Measurements from ENCODE around the gene ELAC1.
"Not testable (repeated sequence)": the region's sequence is repeated elsewhere in the genome, so short reads cannot be mapped to it uniquely, and the experiment has no call there.

ELAC1 gene

DNA sequence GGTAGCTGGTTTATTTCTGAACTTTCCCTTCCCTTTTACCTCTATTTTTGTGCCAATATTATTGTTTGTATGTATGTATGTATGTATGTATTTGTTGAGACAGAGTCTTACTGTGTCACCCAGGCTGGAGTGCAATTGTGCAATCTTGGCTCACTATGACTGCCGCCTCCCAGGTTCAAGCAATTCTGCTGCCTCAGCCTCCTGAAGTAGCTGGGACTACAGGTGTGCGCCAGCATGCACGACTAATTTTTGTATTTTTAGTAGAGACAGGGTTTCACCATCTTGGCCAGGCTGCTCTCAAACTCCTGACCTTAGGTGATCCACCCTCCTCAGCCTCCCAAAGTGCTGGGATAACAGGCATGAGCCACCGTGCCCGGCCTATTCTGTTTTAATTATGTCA lies 4.6 kb downstream of the ELAC1 start:
- not testable (repeated sequence) for DNase-seq (ENCODE audit: low read depth in 2 of 2)

DNA sequence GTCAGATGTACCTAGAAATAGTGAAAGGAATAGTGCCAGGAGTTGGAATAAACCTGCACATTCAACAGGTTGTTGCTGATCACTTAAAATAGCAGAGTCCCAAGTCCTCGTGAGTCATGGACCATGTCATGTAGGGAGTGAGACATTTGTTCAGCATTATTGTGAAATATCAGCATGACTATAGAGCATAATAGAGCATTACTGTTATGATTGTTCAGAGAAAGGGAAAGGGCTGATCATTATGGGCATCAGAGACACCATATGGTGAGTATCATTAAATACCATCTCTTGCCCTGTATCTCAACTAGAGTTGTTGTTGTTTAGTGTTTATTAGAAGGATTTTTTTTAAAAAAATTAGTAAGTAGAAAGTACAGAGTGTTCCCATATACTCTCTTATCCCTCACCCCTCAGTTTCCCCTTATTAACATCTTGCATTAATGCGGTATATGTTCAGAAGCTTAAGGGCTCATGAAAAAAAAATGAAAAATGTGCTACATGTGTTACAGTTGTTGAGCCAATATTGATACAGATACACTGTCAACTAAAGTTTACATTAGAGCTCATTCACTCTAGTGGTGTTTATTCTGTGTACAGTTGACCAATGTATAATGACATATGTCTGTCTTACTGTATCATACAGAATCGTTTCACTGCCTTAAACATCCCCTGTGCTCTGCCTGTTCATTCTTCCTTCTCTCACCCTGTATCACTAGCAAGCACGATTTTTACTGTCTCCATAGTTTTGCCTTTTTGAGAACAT lies 5.7 kb downstream of the ELAC1 start:
- DNase-seq (ENCODE audit: low read depth in 2 of 2) = no peak

DNA sequence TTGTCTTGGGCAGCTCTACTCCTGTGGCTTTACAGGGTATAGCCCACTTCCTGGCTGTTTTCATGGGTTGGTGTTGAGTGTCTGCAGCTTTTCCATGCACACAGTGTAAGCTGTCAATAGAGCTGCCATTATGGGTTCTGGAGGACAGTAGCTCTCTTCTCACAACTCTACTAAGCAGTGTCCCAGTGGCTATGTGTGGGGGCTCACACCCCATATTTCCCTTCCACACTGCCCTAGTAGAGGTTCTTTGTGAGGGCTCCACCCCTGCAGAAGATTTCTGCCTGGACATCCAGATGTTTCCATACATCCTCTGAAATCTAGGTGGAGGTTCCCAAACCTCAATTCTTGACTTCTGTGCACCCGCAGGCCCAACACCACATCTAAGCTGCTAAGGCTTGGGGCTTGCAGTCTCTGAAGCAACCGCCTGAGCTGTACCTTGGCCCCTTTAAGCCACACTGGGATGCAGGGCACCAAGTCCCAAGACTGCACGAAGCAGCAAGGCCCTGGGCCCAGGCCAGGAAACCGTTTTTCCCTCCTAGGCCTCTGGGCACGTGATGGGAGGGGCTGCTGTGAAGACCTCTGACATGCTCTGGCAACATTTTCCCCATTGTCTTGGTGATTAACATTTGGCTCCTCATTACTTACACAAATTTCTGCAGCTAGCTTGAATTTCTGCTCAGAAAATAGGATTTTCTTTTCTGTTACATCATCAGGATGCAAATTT lies 9.4 kb downstream of the ELAC1 start:
- DNase-seq (ENCODE audit: low read depth in 2 of 2) = no peak

DNA sequence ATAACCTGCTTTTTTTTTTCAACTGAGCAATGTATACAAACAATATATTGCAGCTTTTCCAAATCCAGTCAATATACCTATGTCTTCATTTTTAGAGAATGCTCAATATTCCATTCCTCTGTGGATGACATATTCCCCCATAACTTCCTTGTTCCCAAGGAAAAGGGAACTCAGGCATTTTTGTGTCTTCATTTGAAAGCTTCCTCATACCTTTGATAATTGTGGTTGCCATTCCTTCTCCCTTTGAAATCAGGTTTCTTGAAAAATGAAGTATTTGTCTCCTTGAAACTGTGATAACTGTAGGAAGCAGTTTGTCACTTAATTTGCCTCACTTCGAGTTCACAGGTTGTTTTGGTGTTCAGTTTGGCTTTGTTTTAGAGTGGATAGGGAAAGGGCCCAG lies 13.5 kb downstream of the ELAC1 start:
- DNase-seq (ENCODE audit: low read depth in 2 of 2) = no peak

DNA sequence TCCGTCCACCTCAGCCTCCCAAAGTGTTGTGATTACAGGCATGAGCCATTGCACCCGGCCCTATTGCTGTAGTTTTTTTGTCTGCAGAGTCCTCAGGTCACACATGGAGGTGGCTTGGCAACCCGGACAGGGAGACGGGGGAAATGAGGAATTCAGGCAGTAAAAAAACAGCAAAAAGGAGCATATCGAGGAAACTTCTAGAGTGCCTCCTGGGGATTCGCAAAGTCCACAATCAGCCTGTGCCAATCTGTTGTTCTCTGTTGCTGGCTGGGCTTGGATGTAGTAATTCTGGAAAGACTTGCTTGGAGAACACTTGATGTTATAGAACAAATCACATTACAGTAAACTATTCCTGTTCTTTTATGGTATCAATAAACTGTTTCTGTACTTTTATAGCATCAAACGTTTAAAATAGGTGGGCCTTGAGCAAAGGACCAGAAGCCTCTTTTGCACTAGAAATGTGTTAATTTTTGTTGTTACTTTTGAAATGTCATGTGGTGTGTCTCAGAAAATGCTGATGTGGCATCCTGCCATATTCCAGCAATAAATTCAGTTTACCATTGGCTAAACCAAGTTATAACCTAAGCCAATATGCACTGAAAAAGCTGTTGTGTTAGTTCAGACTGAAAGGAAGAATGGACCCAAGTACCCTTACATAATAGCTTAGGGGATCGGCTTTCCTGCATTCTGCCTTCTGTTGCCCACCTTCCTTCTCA lies 14.4 kb downstream of the ELAC1 start:
- DNase-seq (ENCODE audit: low read depth in 2 of 2) = no peak

DNA sequence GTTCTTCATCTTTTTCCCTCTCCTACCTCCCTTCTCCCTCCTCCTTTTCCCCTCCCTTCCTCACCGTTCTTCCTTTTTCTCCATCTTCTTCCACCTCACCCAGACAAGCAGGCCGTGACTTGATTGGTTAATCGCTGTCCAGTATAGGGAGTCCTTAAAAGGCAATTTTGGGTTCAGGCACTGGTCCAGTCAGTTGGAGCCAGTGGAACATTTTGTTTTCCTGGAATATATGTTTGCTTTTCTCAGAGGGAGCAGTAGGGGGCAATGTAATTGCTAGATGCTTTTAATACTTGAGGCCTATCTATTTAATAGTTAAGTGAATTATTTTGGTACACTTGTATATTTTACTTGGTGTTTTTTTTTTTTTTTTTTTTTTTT lies 15.0 kb downstream of the ELAC1 start:
- DNase-seq (ENCODE audit: low read depth in 2 of 2) = no peak

DNA sequence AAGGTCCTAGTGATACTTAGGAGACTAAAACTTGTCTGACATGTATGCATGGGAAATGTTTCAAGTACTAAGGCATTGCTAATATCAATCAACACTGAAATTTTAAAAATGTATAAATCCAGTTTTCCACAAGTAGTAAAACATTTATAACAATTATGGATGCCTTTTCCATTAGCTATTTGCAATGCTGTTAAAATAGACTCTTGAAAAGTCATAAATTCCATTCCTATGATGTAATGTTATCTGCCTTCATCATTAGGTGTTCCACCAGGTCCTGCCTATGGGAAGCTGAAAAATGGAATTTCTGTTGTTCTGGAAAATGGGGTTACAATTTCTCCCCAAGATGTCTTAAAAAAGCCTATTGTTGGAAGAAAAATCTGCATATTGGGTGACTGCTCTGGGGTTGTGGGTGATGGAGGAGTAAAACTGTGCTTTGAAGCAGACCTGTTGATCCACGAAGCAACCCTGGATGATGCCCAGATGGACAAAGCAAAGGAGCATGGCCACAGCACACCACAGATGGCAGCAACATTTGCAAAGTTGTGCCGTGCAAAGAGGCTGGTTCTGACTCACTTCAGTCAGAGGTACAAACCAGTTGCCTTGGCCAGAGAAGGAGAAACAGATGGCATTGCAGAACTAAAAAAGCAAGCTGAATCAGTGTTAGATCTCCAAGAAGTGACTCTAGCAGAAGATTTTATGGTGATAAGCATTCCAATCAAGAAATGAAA lies 18.7 kb downstream of the ELAC1 start:
- no peak for DNase-seq (ENCODE audit: low read depth in 2 of 2)

DNA sequence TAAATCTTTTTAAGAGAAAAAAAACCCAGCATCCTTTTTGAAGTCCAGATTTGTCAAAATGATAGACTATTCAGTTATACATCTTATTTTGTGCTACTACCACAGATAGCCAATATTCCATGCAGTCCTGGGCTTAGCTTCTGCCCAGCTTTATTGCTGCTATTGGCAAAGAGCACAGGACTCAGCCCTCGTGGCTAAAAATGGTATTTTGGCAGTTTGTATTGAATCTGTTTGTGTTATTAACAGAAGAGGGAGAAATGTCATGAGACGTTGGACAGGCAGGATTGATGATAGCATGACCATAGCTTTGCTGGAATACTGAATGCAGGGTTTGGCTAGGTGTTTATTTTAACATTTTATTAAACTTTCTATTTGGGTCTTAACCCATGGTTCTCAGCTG lies 19.4 kb downstream of the ELAC1 start:
- no peak for DNase-seq (ENCODE audit: low read depth in 2 of 2)

DNA sequence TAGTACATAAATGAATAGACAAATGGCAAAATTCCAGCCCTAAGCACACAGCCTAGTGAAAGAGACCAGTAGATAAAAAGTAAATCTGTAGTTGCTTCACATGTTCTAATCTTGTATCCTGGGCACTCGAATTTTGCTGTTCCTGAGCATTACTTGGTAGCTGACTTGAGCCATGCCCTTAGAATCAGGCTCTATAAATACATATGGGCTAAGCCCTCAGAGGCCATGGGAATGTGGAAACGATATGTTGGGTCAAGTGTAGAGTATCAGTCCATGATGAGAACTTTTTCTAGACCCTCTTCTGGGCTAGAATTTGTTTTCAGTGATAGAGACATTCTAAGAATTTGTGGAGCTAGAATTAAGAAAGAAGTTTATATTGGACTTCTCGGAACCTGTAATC lies 21.9 kb downstream of the ELAC1 start:
- no peak for DNase-seq (ENCODE audit: low read depth in 2 of 2)

DNA sequence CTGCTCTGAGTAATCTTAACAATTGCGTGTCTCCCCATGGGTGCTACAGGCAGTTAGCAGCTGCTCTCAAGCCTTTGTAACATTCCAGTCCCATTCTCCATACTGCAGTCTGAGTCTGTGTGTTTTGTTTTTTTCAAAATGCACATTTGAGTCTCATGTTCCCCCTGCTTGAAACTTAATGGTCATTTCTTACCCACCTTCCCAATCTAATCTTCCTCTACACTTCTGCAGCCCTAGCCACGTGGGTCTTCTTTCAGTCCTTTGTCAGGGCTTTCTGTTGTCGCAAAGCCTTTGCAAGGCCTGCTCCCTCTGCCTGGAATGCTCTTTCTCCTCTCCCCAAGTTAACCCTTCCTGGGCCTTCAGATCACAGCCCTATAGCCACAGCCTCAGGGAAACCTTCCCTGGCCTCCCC lies 24.5 kb downstream of the ELAC1 start:
- no peak for DNase-seq (ENCODE audit: low read depth in 2 of 2)

DNA sequence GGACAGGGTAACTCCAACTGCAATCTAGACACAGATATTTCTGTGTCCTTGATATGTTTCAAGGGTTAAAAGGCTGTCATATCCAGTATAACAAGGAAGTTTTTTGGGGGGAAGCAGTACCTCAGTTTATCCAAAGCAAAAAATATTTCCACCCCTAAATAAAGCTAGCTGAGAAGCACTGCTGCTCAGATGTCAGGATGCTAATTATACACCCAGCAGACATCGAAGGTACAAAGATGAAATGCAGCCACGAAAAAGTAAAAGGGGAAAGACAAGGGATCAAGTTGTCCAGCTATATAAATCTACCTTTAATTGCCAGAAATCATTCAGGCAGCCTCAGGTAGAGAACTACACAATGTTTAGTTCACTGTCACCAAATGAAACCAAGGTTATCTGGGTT lies 26.2 kb downstream of the ELAC1 start:
- no peak for DNase-seq (ENCODE audit: low read depth in 2 of 2)

DNA sequence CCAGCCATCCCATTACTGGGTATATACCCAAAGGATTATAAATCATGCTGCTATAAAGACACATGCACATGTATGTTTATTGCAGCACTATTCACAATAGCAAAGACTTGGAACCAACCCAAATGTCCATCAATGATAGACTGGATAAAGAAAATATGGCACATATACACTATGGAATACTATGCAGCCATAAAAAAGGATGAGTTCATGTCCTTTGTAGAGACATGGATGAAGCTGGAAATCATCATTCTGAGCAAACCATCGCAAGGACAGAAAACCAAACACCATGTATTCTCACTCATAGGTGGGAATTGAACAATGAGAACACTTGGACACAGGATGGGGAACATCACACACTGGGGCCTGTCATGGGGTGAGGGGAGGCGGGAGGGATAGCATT lies 35.3 kb downstream of the ELAC1 start:
- not testable (repeated sequence) for DNase-seq (ENCODE audit: low read depth in 2 of 2)

DNA sequence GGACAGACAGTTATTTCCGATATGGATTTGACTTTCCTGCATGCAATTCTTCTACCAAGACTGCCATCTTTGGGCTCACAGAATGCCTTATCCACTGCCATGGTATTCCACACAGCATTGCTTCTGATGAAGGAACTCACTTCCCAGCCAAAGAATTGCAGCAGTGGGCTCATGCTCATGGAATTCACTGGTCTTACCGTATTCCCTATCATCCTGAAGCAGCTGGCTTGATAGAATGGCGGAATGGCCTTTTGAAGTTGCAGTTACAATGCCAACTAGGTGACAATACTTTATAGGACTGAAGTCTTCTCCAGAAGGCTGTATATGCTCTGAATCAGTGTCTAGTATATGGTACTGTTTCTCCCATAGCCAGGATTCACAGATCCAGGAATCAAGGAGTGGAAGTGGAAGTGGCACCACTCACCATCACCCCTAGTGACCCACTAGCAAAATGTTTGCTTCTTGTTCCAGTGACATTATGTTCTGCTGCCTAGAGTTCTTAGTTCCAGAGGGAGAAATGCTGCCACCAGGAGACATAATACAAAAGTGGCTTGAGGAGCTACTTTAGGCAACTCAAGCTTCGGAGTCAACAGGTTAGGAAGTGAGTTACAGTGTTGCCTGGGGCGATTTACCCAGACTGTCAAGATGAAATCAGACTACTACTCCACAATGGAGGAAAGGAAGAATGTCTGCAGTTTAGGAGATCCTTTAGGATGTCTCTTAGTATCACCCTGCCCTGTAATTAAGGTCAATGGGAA lies 38.4 kb downstream of the ELAC1 start:
- DNase-seq (ENCODE audit: low read depth in 2 of 2) = no peak

DNA sequence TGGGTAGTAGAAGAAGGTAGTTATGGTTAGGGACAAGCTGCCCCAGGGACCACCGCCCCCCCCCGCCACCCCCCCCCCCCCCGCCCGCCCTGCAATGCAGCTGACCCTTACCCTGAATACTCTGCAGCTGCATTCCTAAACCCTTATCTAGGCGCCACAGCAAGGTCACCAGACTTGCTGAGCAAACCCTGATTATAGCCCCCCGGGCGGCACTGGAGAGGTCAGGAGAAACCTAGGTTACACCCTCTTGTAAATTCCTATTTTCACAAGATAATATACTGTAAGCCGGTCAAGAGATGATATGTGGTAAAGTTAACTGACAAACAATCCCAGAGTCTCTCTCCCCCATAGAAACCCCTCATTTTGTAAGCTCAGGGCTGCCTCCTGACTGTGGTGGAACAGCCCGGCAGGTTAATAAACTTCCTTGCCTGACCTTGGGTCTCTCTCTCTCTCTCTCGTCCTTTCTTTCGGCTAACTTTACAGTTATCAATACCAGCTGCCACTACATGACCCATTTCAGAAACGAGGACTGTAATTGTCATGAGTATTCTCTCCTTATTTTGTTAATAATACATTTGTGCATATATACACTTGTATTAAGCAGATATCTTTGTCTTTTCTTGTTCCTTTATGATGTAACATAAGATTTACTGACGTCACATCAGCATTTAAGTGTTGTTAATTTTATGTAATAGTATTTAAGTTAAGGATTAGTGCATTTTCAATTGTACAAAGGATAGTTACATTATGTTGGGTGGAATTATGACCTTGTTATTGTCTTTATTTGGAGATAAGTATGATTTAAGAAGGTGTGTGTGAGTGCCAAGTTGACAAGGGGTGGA lies 39.3 kb downstream of the ELAC1 start:
- DNase-seq (ENCODE audit: low read depth in 2 of 2) = no peak

DNA sequence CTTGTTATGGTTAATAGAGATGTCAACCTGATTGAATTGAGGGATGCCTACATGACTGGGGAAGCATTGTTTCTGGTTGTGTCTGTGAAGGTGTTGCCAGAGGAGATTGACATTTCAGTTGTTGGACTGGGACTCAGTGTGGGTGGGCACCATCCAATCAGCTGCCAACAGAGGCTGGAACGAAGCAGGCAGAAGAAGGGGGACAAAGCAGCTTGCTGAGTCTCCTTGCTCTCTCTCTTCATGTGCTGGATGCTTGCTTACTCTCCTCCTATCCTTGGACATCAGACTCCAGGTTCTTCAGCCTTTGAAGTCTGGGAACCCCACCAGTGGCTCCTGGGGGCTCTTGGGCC lies 39.9 kb downstream of the ELAC1 start:
- DNase-seq (ENCODE audit: low read depth in 2 of 2) = no peak

DNA sequence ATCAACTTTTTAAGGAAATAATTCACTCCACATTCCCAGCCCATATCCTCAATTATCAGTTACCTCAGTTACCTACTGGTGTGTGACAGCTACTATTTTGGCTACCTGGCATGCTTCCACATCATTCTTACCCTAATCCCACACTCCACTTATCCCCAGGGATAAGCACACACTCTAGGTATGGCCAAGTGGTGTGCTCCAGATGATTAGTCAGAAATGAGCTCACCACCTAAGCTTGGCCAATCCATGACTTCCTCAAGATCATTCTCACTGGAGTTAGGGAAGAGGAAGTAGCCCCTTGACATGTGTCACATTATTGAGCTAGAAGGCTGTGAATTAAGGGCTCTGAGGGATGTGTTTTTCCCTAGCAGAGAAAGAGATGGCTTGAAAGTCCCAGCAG lies 41.2 kb downstream of the ELAC1 start:
- no peak for DNase-seq (ENCODE audit: low read depth in 2 of 2)

DNA sequence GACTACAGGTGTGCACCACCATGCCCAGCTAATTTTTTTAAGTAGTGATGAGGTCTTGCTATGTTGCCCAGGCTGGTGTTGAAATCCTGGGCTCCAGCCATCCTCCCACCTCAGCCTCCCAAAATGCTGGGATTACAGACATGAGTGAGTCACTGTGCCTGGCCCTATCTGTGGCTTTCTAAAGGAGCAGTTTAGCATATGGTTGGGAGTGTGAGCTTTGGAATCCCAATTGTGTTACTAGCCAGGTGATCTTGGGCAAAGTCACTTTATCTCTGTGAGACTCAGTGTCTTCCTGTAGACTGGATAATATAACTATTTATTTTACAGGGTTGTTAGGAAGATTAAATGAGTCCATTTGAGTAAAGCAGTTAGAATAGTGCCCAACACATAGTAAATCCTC lies 42.4 kb downstream of the ELAC1 start:
- no peak for DNase-seq (ENCODE audit: low read depth in 2 of 2)

DNA sequence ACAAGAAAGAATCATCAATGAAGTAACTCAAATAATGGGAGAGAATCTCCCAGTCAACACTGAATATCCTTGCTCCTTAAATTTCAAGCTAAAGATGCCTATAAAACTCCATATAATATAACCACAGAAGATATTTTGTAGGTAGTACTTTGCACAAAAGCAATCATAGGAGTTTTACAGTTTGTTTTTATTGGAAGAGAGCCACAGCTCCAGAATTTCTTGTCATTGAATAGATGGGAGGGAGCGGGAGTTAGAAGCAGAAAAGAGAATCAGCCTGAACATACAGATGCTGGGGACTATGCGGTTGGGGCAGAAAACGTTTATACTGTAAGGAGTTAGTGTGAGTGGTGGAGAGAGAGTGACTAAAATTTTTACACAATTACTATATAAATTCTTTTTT lies 43.9 kb downstream of the ELAC1 start:
- no peak for DNase-seq (ENCODE audit: low read depth in 2 of 2)

DNA sequence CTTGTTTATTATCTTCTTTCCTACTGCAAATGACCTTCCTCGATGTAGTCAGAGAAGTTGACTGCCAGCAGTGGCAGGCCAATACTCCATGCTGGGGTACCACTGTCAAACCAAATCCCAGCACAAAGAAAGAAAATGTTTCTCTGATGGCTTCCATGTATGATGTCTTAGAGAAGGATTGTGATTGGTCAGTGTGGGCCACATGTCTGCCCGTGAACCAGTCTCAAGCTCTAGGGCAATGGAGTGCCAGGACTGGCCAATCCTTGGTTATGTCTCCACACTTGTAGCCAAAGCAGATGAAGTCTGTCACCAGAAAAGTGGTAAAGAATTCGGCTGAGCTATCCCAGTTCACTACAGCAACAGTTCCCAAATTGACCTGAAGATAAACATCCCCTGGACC lies 44.6 kb downstream of the ELAC1 start:
- no peak for DNase-seq (ENCODE audit: low read depth in 2 of 2)

DNA sequence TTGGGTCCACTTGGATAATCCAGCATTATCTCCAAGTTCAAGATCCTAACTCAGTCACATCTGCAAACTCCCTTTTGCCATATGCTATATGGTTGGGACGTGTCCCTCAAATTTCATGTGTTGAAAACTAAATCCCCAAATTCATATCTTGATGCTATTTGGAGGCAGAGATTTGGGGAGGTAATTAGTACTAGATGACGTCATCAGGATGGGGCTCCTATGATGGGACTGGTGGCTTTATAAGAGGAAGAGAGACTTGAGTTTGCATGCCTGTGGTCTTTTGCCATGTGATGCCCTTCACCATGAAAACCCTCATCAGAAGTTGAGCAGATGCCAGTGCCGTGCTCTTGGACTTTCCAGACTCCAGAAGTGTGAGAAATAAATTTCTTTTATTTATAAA lies 45.4 kb downstream of the ELAC1 start:
- DNase-seq (ENCODE audit: low read depth in 2 of 2) = no peak
